ENCODE results near the gene SH3PXD2A. TPM values are rescaled to one million over a fixed set of nuclear protein-coding genes. Genes with fewer than 3 reads are reported as not detected.

The SH3PXD2A gene
- total RNA-seq, 1 experiment from 2014 or later, result 6.3 TPM

DNA sequence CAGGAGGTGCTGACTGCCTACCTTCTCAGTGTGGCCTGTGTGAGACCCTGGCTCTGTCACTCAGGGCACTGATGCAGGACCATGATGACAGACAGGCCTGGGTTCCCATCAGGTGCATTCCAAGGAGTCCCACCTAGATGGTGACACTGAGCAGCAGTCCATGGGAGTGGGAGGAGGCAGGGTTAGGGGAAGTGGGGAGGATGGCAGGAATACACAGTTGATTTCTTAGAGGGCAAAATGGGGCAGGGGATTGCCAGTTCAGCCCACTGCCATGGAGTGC, 155.0 kb downstream of the SH3PXD2A start:
- no TSS peak for BruUV-seq (replicated peaks)
- DNase-seq, result no peak
- ChIA-PET POLR2A (no interaction called here), CTCF (no interaction called here)
- Histone ChIP-seq H3K4me1 (peaks cover 14% of the 10 kb centered on the region; the same call in 1 of the 2 replicates), H3K4me3 (ENCODE audit: low read depth, low read length) (no peak overlapping the region), H3K36me3 (ENCODE audit: control insufficient read depth, insufficient read depth, low read length) (no peaks in the 10 kb centered on the region), H3K9me3 (no peaks in the 10 kb centered on the region), H3K27me3 (replicated peaks; ENCODE audit: control insufficient read depth, insufficient read depth, low read length) (no peaks in the 10 kb centered on the region)
- Mint-ChIP-seq H3K9me3 (ENCODE audit: unreplicated experiment) (no peaks in the 10 kb centered on the region), H3K27me3 (ENCODE audit: insufficient read depth, unreplicated experiment) (no peaks in the 10 kb centered on the region), H3K4me3 (ENCODE audit: unreplicated experiment) (no peak overlapping the region), H3K36me3 (ENCODE audit: insufficient read depth, unreplicated experiment) (no peaks in the 10 kb centered on the region), H3K4me1 (ENCODE audit: low read depth, unreplicated experiment) (no peaks in the 10 kb centered on the region), H3K27ac (ENCODE audit: unreplicated experiment) (no peak overlapping the region)
- intact Hi-C loops (cut with micrococcal nuclease; ENCODE audit: unreplicated experiment), result no loop called here
- TF ChIP-seq CTCF (IDR thresholded peaks at IDR 0.05; ENCODE audit: insufficient read depth in 1 of 2, low read depth in 1 of 2, low read length in 1 of 2, severe bottlenecking in 1 of 2, unreplicated experiment in 1 of 2), result no peak

DNA sequence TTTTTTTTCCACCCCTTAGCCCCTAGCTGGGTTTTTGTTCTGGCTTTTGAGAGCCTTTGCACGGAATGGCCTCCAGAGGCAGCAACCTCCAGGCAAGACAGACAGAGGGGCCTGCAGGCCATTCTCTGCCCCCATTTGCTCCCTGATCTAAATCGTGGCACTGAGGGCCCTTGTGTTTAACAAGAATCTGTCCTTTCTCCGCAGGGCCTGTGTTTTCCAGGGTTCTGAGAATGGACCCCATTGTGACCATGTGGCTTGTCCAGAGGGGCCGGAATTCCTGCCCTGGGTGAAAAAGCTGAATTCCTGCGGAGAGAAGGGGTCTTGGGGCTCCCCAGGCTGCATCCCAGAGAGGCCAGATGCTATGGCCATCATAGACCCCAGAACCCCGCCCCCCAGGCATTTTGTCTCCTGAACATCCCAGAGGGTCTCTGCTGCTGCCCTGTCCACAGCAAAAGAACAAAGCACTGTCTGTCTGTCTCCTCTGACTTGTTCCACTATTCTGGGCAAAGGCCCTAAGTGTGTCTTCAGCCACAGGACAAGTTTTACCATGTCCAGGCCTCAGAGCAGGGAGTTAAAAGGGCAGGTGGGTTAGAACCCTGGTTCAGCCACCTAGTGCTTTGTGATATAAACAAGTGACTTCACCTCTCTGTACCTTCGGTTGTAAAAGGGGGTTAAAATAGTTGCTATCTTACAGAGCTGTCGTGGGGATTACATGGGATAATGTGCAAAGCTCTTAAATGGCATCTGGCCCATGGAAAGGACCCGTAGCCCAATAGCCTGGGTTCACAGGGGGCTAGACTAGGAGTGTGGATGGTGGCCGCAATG, 155.6 kb downstream of the SH3PXD2A start:
- H3K27me3 Mint-ChIP-seq (ENCODE audit: insufficient read depth, unreplicated experiment), result no peaks in the 10 kb centered on the region
- no peaks in the 10 kb centered on the region for H3K36me3 Mint-ChIP-seq (ENCODE audit: insufficient read depth, unreplicated experiment)
- POLR2A ChIA-PET, result no interaction called here
- no peak for DNase-seq
- no peaks in the 10 kb centered on the region for H3K36me3 ChIP-seq (ENCODE audit: control insufficient read depth, insufficient read depth, low read length)
- no TSS peak for BruUV-seq (replicated peaks)
- intact Hi-C loops (cut with micrococcal nuclease; ENCODE audit: unreplicated experiment), result no loop called here
- CTCF ChIA-PET, result interaction anchor here (0.6 to 1.1 kb wide), 3 partner anchors 13 to 1328 kb away, joined by 3 to 4 read pairs (median 3); no protein-coding TSS in a partner anchor
- H3K9me3 ChIP-seq, result no peaks in the 10 kb centered on the region
- no peaks in the 10 kb centered on the region for H3K4me1 Mint-ChIP-seq (ENCODE audit: low read depth, unreplicated experiment)
- no peaks in the 10 kb centered on the region for H3K27me3 ChIP-seq (replicated peaks; ENCODE audit: control insufficient read depth, insufficient read depth, low read length)
- peaks cover 14% of the 10 kb centered on the region; the same call in 1 of the 2 replicates for H3K4me1 ChIP-seq
- H3K4me3 Mint-ChIP-seq (ENCODE audit: unreplicated experiment), result no peak overlapping the region
- TF ChIP-seq CTCF (IDR thresholded peaks at IDR 0.05; ENCODE audit: insufficient read depth in 1 of 2, low read depth in 1 of 2, low read length in 1 of 2, severe bottlenecking in 1 of 2, unreplicated experiment in 1 of 2), result no peak
- no peak overlapping the region for H3K27ac Mint-ChIP-seq (ENCODE audit: unreplicated experiment)
- no peaks in the 10 kb centered on the region for H3K9me3 Mint-ChIP-seq (ENCODE audit: unreplicated experiment)
- no peak overlapping the region for H3K4me3 ChIP-seq (ENCODE audit: low read depth, low read length)

- ChIA-PET POLR2A (no interaction called here), CTCF (no interaction called here)
- intact Hi-C loops (cut with micrococcal nuclease; ENCODE audit: unreplicated experiment), result no loop called here
- TF ChIP-seq CTCF (IDR thresholded peaks at IDR 0.05; ENCODE audit: insufficient read depth in 1 of 2, low read depth in 1 of 2, low read length in 1 of 2, severe bottlenecking in 1 of 2, unreplicated experiment in 1 of 2), result no peak
- Histone ChIP-seq H3K27me3 (replicated peaks; ENCODE audit: control insufficient read depth, insufficient read depth, low read length) (no peaks in the 10 kb centered on the region), H3K4me1 (peaks cover 14% of the 10 kb centered on the region; the same call in 1 of the 2 replicates), H3K4me3 (ENCODE audit: low read depth, low read length) (no peak overlapping the region), H3K36me3 (ENCODE audit: control insufficient read depth, insufficient read depth, low read length) (no peaks in the 10 kb centered on the region), H3K9me3 (no peaks in the 10 kb centered on the region)
- BruUV-seq (replicated peaks), result no TSS peak
- Mint-ChIP-seq H3K4me3 (ENCODE audit: unreplicated experiment) (no peak overlapping the region), H3K9me3 (ENCODE audit: unreplicated experiment) (no peaks in the 10 kb centered on the region), H3K36me3 (ENCODE audit: insufficient read depth, unreplicated experiment) (no peaks in the 10 kb centered on the region), H3K4me1 (ENCODE audit: low read depth, unreplicated experiment) (no peaks in the 10 kb centered on the region), H3K27me3 (ENCODE audit: insufficient read depth, unreplicated experiment) (no peaks in the 10 kb centered on the region), H3K27ac (ENCODE audit: unreplicated experiment) (no peak overlapping the region)
- DNase-seq, result no peak
Observed at GRCh38 chr10:103698266-103698665, 157.1 kb downstream of the SH3PXD2A start.

Measured in Caco-2 (cell line).